Neural cell (in vitro differentiated cells): ENCODE measurements around the gene SARNP. TPM values are rescaled to one million over a fixed set of nuclear protein-coding genes. Genes with fewer than 3 reads are reported as not detected.

Experiments used
- H2AFZ ChIP-seq: fragments of 200-600, 300-800 bp; sonication (generic), shearing (Covaris generic); 2 replicates; pipeline ENCODE4 v1.6.0; 2014; ENCODE audit warnings: low read depth, mild to moderate bottlenecking, antibody characterized with exemption, low read length, moderate library complexity
- H3F3A ChIP-seq: fragments of 200-600 bp; shearing (Covaris generic); 2 replicates; pipeline ENCODE4 v1.6.1; 2016; ENCODE audit warnings: mild to moderate bottlenecking, moderate library complexity, mixed read lengths, antibody characterized with exemption, low read length; ENCODE audit not compliant: insufficient read depth, poor library complexity, severe bottlenecking
- H3K27ac ChIP-seq: fragments of 200-600, 300-800 bp; sonication (generic), shearing (Covaris generic); 2 replicates; pipeline ENCODE4 v1.5.1; 2014; ENCODE audit warnings: mild to moderate bottlenecking, low read length, moderate library complexity
- H3K27me3 ChIP-seq: fragments of 300-800, 200-600 bp; sonication (generic), shearing (Covaris generic); 2 replicates; pipeline ENCODE4 v1.6.0; 2014; ENCODE audit warnings: mild to moderate bottlenecking, low read depth, low read length, moderate library complexity; ENCODE audit not compliant: insufficient read depth
- H3K36me3 ChIP-seq: fragments of 300-800, 200-600 bp; sonication (generic), shearing (Covaris generic); 2 replicates; pipeline ENCODE4 v1.5.1; 2014; ENCODE audit warnings: mild to moderate bottlenecking, antibody characterized with exemption, low read length, moderate library complexity; ENCODE audit not compliant: insufficient read depth
- H3K4me2 ChIP-seq: fragments of 300-800, 200-600 bp; sonication (generic), shearing (Covaris generic); 2 replicates; pipeline ENCODE4 v1.6.0; 2014; ENCODE audit warnings: mild to moderate bottlenecking, low read length
- H3K4me3 ChIP-seq: fragments of 300-800, 200-600 bp; sonication (generic), shearing (Covaris generic); 2 replicates; pipeline ENCODE4 v1.5.1; 2014; ENCODE audit warnings: mild to moderate bottlenecking, low read length, moderate library complexity
- H3K79me2 ChIP-seq: fragments of 200-600 bp; shearing (Covaris generic); replicated peaks from 2 replicates; pipeline ENCODE4 v1.6.0; 2014; ENCODE audit warnings: mild to moderate bottlenecking, low read length, moderate library complexity; ENCODE audit not compliant: insufficient read depth
- H3K9ac ChIP-seq: fragments of 300-800, 200-600 bp; sonication (generic), shearing (Covaris generic); 2 replicates; pipeline ENCODE4 v1.6.1; 2016; ENCODE audit warnings: mild to moderate bottlenecking, low read length, mixed read lengths
- H3K9me2 ChIP-seq: fragments of 200-600 bp; shearing (Covaris generic); 2 replicates; pipeline ENCODE4 v1.6.1; 2016; ENCODE audit warnings: mild to moderate bottlenecking, low read length, mixed read lengths; ENCODE audit not compliant: insufficient read depth
- H3K9me3 ChIP-seq: fragments of 200-600, 300-800 bp; sonication (generic), shearing (Covaris generic); 2 replicates; pipeline ENCODE4 v1.6.1; 2016; ENCODE audit warnings: mild to moderate bottlenecking, mixed run types, low read length, moderate library complexity, mixed read lengths
- H4K20me1 ChIP-seq: fragments of 200-600 bp; shearing (Covaris generic); 2 replicates; pipeline ENCODE4 v1.6.1; 2016; ENCODE audit warnings: mild to moderate bottlenecking, mixed run types; ENCODE audit not compliant: insufficient read depth
- EP300 ChIP-seq: fragments of 450-650 bp; conservative IDR thresholded peaks from 2 replicates; pipeline ENCODE4 v1.6.1; 2014; ENCODE audit warnings: antibody characterized with exemption, mild to moderate bottlenecking, moderate library complexity; ENCODE audit not compliant: poor library complexity, severe bottlenecking
- EZH2 ChIP-seq: fragments of 200-600, 300-800 bp; shearing (Covaris generic), sonication (generic); IDR thresholded peaks from 2 replicates; pipeline ENCODE4 v1.6.1; 2014; ENCODE audit warnings: antibody characterized with exemption, low read length, borderline replicate concordance, mild to moderate bottlenecking; ENCODE audit not compliant: insufficient read depth, poor library complexity, severe bottlenecking
- MXI1 ChIP-seq: fragments of 450-650 bp; conservative IDR thresholded peaks from 2 replicates; pipeline ENCODE4 v1.6.1; 2014; ENCODE audit warnings: antibody characterized with exemption, mild to moderate bottlenecking; ENCODE audit not compliant: poor library complexity, severe bottlenecking
- POLR2AphosphoS5 ChIP-seq: IDR thresholded peaks from 2 replicates; pipeline ENCODE4 v1.6.1; 2012
- RAD21 ChIP-seq: fragments of 450-650 bp; conservative IDR thresholded peaks from 2 replicates; pipeline ENCODE4 v1.6.1; 2014; ENCODE audit warnings: antibody characterized with exemption, mild to moderate bottlenecking, moderate library complexity
- SMC3 ChIP-seq: fragments of 450-650 bp; conservative IDR thresholded peaks from 2 replicates; pipeline ENCODE4 v1.6.1; 2014; ENCODE audit warnings: antibody characterized with exemption, mild to moderate bottlenecking, moderate library complexity; ENCODE audit not compliant: poor library complexity
- TAF1 ChIP-seq: IDR thresholded peaks from 2 replicates; pipeline ENCODE4 v1.6.1; 2012; ENCODE audit warnings: low read depth
- polyA plus RNA-seq: library from polyadenylated mRNA; depleted of rRNA; stranded (reverse); fragments of >200 nt; gene quantifications from 2 replicates; pipeline ENCODE4 v1.2.3, GENCODE V29; 2014
- TF ChIP-seq, protein P1 (sequence below): fragments of 450-650 bp; IDR thresholded peaks from 2 replicates; pipeline ENCODE4 v1.5.1; 2014; ENCODE audit warnings: antibody characterized with exemption, mild to moderate bottlenecking, moderate library complexity; ENCODE audit not compliant: poor library complexity, severe bottlenecking
- TF ChIP-seq, protein P2 (sequence below): IDR thresholded peaks from 2 replicates; pipeline ENCODE4 v1.6.1; 2012; ENCODE audit warnings: borderline replicate concordance

Gene SARNP
- polyA plus RNA-seq, 1 donor from 2014 or later = 332 TPM

DNA sequence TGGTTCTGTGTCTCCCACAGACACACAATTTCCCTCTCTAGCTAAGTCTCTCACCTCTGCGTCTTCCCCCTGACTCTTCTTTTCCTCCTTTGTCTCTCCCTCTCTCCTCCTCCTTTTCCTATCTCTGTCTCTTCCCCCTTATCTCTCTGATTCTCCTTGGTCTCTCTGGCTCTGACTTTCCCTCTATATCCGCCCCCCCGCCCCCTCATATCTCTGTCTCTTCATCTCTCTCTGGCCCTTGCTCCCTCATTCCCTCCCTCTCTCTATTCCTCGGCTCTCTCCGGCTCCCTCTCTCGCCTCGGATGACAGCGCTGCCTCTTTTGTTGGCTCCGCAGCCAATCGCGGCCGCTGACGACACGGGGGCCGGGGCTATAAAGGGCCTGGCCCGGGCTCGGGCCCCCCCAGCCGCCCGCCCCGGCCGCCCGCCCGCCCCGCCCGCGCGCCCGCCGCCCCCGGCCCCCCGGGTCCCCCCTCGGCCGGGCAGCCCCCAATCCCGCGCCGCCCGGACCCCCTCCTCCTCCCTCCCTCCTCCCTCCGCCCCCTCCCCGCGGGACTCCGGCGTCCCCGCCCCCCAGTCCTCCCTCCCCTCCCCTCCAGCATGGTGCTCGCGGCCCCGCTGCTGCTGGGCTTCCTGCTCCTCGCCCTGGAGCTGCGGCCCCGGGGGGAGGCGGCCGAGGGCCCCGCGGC lies 74.7 kb downstream of the SARNP start, which contains the start of gene GDF11:
TSS of gene GDF11 (plus strand) at position 404 of the 687 bp plus-strand sequence. CDS start at position 599, 195 bp downstream.
- Histone ChIP-seq H3K36me3 (no peaks in the 10 kb centered on the region), H3F3A (peaks cover 14% of the 10 kb centered on the region), H3K9me2 (no peaks in the 10 kb centered on the region), H3K9ac (peak within 1 kb of the TSS; percentile 97), H2AFZ (peak within 1 kb of the TSS; percentile 85), H3K27ac (peak within 1 kb of the TSS; percentile 100), H3K4me2 (peak within 1 kb of the TSS; percentile 99), H4K20me1 (peaks cover 2% of the 10 kb centered on the region), H3K79me2 (peaks cover 41% of the 10 kb centered on the region), H3K27me3 (no peaks in the 10 kb centered on the region), H3K9me3 (no peaks in the 10 kb centered on the region), H3K4me3 (peak within 1 kb of the TSS; percentile 97)
- no peak for TF ChIP-seq SMC3
- peak; percentile 28 for TF ChIP-seq RAD21
- peak; percentile 89 for TF ChIP-seq TAF1
- peak; percentile 57 for TF ChIP-seq EP300
- peak; percentile 98 for TF ChIP-seq POLR2AphosphoS5
- TF ChIP-seq, protein P1, sequence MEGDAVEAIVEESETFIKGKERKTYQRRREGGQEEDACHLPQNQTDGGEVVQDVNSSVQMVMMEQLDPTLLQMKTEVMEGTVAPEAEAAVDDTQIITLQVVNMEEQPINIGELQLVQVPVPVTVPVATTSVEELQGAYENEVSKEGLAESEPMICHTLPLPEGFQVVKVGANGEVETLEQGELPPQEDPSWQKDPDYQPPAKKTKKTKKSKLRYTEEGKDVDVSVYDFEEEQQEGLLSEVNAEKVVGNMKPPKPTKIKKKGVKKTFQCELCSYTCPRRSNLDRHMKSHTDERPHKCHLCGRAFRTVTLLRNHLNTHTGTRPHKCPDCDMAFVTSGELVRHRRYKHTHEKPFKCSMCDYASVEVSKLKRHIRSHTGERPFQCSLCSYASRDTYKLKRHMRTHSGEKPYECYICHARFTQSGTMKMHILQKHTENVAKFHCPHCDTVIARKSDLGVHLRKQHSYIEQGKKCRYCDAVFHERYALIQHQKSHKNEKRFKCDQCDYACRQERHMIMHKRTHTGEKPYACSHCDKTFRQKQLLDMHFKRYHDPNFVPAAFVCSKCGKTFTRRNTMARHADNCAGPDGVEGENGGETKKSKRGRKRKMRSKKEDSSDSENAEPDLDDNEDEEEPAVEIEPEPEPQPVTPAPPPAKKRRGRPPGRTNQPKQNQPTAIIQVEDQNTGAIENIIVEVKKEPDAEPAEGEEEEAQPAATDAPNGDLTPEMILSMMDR = peak; percentile 32
- TF ChIP-seq MXI1 = no peak
- TF ChIP-seq, protein P2, sequence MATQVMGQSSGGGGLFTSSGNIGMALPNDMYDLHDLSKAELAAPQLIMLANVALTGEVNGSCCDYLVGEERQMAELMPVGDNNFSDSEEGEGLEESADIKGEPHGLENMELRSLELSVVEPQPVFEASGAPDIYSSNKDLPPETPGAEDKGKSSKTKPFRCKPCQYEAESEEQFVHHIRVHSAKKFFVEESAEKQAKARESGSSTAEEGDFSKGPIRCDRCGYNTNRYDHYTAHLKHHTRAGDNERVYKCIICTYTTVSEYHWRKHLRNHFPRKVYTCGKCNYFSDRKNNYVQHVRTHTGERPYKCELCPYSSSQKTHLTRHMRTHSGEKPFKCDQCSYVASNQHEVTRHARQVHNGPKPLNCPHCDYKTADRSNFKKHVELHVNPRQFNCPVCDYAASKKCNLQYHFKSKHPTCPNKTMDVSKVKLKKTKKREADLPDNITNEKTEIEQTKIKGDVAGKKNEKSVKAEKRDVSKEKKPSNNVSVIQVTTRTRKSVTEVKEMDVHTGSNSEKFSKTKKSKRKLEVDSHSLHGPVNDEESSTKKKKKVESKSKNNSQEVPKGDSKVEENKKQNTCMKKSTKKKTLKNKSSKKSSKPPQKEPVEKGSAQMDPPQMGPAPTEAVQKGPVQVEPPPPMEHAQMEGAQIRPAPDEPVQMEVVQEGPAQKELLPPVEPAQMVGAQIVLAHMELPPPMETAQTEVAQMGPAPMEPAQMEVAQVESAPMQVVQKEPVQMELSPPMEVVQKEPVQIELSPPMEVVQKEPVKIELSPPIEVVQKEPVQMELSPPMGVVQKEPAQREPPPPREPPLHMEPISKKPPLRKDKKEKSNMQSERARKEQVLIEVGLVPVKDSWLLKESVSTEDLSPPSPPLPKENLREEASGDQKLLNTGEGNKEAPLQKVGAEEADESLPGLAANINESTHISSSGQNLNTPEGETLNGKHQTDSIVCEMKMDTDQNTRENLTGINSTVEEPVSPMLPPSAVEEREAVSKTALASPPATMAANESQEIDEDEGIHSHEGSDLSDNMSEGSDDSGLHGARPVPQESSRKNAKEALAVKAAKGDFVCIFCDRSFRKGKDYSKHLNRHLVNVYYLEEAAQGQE = peak; percentile 91
- no peak for TF ChIP-seq EZH2

DNA sequence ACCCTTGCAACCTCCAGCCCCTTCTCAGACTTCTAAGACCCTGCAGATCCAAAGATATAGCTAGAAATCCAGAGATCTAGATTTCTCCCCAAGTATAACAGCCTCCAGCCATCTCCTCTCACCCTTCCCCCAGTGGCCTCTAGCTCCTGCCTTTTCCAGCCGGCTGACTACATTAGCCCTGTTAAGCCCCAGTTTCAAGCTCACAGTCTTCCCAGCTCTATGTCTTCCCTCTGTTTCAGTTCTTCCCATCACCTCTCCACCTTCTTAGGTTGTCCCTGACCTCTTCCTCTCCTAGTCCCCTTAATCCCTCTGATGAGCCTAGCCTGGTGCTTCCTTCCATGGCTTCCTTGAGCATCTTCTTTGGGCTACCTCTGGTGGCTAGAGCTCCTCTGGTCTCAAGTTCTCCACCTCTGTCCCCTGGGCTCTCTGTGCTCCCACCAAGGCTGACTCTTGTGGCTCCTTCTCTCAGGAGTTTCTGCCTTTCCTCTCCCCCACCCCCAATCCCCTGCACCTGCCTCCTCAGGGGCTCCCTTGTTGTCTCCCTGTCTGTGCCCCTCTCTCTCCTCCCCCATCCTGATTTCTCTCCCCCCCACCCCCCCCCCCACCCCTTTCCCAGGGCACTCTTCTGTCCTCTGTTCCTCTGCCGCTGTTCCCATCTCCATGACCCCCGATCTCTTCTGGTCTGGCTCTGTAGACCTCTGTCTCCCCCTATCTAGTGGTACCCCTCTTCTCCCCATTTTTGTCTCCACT lies 75.4 kb downstream of the SARNP start:
- TF ChIP-seq, protein P1 = no peak
- TF ChIP-seq POLR2AphosphoS5 (no peak), RAD21 (no peak), SMC3 (no peak), EZH2 (no peak), EP300 (no peak), MXI1 (no peak), TAF1 (no peak)
- TF ChIP-seq, protein P2 = no peak
- Histone ChIP-seq H3K4me2 (peak overlapping the region; percentile 99), H3K4me3 (peak overlapping the region; percentile 71), H3K9me3 (no peaks in the 10 kb centered on the region), H3K27ac (peak overlapping the region; percentile 100), H3F3A (peaks cover 20% of the 10 kb centered on the region), H3K27me3 (no peaks in the 10 kb centered on the region), H3K9ac (peak overlapping the region; percentile 97), H2AFZ (peak overlapping the region; percentile 85), H4K20me1 (peaks cover 2% of the 10 kb centered on the region), H3K36me3 (no peaks in the 10 kb centered on the region), H3K79me2 (peaks cover 34% of the 10 kb centered on the region), H3K9me2 (no peaks in the 10 kb centered on the region)
